Measurements from ENCODE around the gene CLC.
"Not testable (repeated sequence)": the region's sequence is repeated elsewhere in the genome, so short reads cannot be mapped to it uniquely, and the experiment has no call there.

The CLC gene

DNA sequence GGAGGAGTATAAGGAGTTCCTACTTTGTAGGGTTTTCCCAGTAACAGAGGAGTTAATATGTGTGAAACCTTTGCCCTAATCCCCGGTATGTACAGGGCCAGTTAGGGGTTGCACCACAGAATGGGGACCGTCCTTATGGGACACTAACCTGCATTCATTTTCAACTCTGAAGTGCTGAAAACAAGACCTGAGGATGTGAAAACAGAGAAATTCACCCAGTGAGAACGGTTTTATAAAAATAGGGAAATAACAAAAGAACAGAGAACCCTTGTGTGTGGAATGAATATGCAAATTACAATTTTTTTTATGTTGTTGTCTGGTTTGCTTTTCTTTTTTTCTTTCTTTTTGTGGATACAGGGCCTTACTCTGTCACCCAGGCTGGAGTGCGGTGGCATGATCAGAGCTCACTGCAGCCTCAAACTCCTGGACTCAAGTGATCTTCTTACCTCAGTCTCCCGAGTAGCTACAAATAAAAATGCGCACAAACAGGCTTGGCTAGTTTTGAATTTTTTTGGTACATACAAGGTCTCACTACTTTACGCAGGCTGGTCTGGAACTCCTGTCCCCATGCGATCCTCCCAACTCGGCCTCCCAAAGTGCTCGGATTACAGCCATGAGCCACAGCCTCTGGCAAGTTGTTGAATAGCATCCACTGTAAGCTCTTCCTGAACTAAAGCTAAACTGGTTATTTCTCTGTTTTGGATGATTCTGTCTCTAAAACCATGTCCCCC is 10.6 kb downstream of the CLC start:
- H3K36me3 ChIP-seq (replicated peaks in 1 of 2; ENCODE audit: control insufficient read depth in 2 of 2, insufficient read depth in 2 of 2, low read length in 2 of 2): no peaks in the 10 kb centered on the region
- H3K4ac ChIP-seq (ENCODE audit: low read length): no peak overlapping the region

DNA sequence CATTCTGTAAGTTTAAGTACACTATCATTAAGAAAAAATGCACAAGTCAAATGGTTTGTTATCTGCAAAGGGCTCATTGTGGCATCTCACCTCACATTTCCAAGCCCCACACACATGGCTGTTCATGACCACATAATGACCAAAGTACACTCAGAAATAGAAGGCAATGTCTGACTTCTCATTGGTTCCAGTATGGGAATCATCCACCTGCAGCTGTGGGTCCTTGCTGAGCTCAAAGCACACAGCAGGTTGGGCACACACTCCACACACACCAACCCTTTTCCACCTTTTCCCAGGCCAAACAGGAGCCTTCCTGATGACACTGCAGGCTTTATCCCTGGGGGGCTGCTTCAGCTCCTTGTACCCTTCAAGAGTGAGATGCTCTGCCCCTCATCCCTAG is 11.8 kb downstream of the CLC start:
- H3K23ac ChIP-seq (ENCODE audit: low read depth, low read length, poor library complexity): no peak overlapping the region
- H3K9ac ChIP-seq (ENCODE audit: low read depth, low read length, poor library complexity): no peak overlapping the region
- H3K4me2 ChIP-seq (ENCODE audit: insufficient read depth, low read length, poor library complexity, severe bottlenecking): no peak overlapping the region
- no peak overlapping the region for H4K91ac ChIP-seq (ENCODE audit: low read depth, low read length, poor library complexity)
- no peak overlapping the region for H2BK15ac ChIP-seq (ENCODE audit: low read length)
- H3K4ac ChIP-seq (ENCODE audit: low read length): no peak overlapping the region
- no peak overlapping the region for H2AFZ ChIP-seq (ENCODE audit: low read length)
- no peaks in the 10 kb centered on the region for H3K4me1 ChIP-seq (ENCODE audit: control insufficient read depth in 2 of 2, insufficient read depth in 1 of 2, low read depth in 1 of 2, low read length in 2 of 2)
- no peak overlapping the region for H4K8ac ChIP-seq (ENCODE audit: low read depth, low read length)
- no peak overlapping the region for H3K14ac ChIP-seq (ENCODE audit: low read length)
- no peak overlapping the region for H2BK120ac ChIP-seq (ENCODE audit: low read depth, low read length)
- H3K36me3 ChIP-seq (replicated peaks in 1 of 2; ENCODE audit: control insufficient read depth in 2 of 2, insufficient read depth in 2 of 2, low read length in 2 of 2): no peaks in the 10 kb centered on the region
- H3K27ac ChIP-seq (replicated peaks; ENCODE audit: low read length): no peak overlapping the region
- no peak for DNase-seq (ENCODE audit: low spot score)
- no peaks in the 10 kb centered on the region for H3K9me3 ChIP-seq (replicated peaks in 1 of 2; ENCODE audit: control insufficient read depth in 2 of 2, insufficient read depth in 1 of 2, low read depth in 1 of 2, low read length in 2 of 2)
- peaks cover 0 to 4% (median 0%) of the 10 kb centered on the region in 3 experiments for H3K27me3 ChIP-seq (ENCODE audit: control insufficient read depth in 3 of 3, insufficient read depth in 3 of 3, low read depth in 1 of 3, low read length in 3 of 3)
- H2AK5ac ChIP-seq (ENCODE audit: low read depth, low read length): no peak overlapping the region
- H3K79me1 ChIP-seq (ENCODE audit: low read depth, low read length): no peaks in the 10 kb centered on the region
- H2BK12ac ChIP-seq (ENCODE audit: low read length): no peak overlapping the region
- H3K4me3 ChIP-seq (ENCODE audit: low read length in 2 of 2): no peak overlapping the region
- H2BK5ac ChIP-seq (ENCODE audit: low read length): no peak overlapping the region
- no peak overlapping the region for H3K18ac ChIP-seq (ENCODE audit: low read length)

More for the DNA sequence above, 10.6 kb downstream of the CLC start:
- Histone ChIP-seq H3K9me3 (replicated peaks in 1 of 2; ENCODE audit: control insufficient read depth in 2 of 2, insufficient read depth in 1 of 2, low read depth in 1 of 2, low read length in 2 of 2) (no peaks in the 10 kb centered on the region), H3K9ac (ENCODE audit: low read depth, low read length, poor library complexity) (no peak overlapping the region), H2BK120ac (ENCODE audit: low read depth, low read length) (no peak overlapping the region), H2AFZ (ENCODE audit: low read length) (no peak overlapping the region), H4K8ac (ENCODE audit: low read depth, low read length) (no peak overlapping the region), H3K23ac (ENCODE audit: low read depth, low read length, poor library complexity) (no peak overlapping the region), H3K79me1 (ENCODE audit: low read depth, low read length) (no peaks in the 10 kb centered on the region), H3K4me3 (ENCODE audit: low read length in 2 of 2) (no peak overlapping the region), H2AK5ac (ENCODE audit: low read depth, low read length) (no peak overlapping the region), H3K27me3 (ENCODE audit: control insufficient read depth in 3 of 3, insufficient read depth in 3 of 3, low read depth in 1 of 3, low read length in 3 of 3) (peaks cover 0 to 4% (median 0%) of the 10 kb centered on the region in 3 experiments), H3K18ac (ENCODE audit: low read length) (no peak overlapping the region), H2BK15ac (ENCODE audit: low read length) (no peak overlapping the region), H3K27ac (replicated peaks; ENCODE audit: low read length) (no peak overlapping the region), H3K4me2 (ENCODE audit: insufficient read depth, low read length, poor library complexity, severe bottlenecking) (no peak overlapping the region), H2BK12ac (ENCODE audit: low read length) (no peak overlapping the region), H3K14ac (ENCODE audit: low read length) (no peak overlapping the region), H2BK5ac (ENCODE audit: low read length) (no peak overlapping the region), H3K4me1 (ENCODE audit: control insufficient read depth in 2 of 2, insufficient read depth in 1 of 2, low read depth in 1 of 2, low read length in 2 of 2) (no peaks in the 10 kb centered on the region), H4K91ac (ENCODE audit: low read depth, low read length, poor library complexity) (no peak overlapping the region)
- no CpG with 5 or more reads among the region's 10 CpGs for WGBS, 2 donors (ENCODE audit: extremely low coverage in 2 of 2, insufficient read length in 2 of 2, insufficient replicate concordance in 1 of 2)
- DNase-seq (ENCODE audit: low spot score): no peak

DNA sequence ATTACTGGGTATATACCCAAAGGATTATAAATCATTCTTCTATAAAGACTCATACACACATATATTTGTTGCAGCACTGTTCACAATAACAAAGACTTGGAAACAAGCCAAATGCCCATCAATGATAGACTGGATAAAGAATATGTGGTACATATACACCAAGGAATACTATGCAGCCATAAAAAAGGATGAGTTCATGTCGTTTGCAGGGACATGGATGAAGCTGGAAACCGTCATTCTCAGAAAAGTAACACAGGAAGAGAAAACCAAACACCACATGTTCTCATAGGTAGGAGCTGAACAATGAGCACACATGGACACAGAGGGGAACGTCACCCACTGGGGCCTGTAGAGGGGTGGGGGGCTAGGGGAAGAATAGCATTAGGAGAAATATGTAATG is 17.7 kb downstream of the CLC start:
- not testable (repeated sequence) for H3K14ac ChIP-seq (ENCODE audit: low read length); H2BK5ac ChIP-seq (ENCODE audit: low read length); H2AFZ ChIP-seq (ENCODE audit: low read length); H4K8ac ChIP-seq (ENCODE audit: low read depth, low read length); H3K23ac ChIP-seq (ENCODE audit: low read depth, low read length, poor library complexity); DNase-seq (ENCODE audit: low spot score); H3K27me3 ChIP-seq (ENCODE audit: control insufficient read depth in 3 of 3, insufficient read depth in 3 of 3, low read depth in 1 of 3, low read length in 3 of 3); H2BK12ac ChIP-seq (ENCODE audit: low read length); H3K18ac ChIP-seq (ENCODE audit: low read length); H3K9me3 ChIP-seq (replicated peaks in 1 of 2; ENCODE audit: control insufficient read depth in 2 of 2, insufficient read depth in 1 of 2, low read depth in 1 of 2, low read length in 2 of 2); H3K4me3 ChIP-seq (ENCODE audit: low read length in 2 of 2); H3K36me3 ChIP-seq (replicated peaks in 1 of 2; ENCODE audit: control insufficient read depth in 2 of 2, insufficient read depth in 2 of 2, low read length in 2 of 2); H3K4ac ChIP-seq (ENCODE audit: low read length); H2AK5ac ChIP-seq (ENCODE audit: low read depth, low read length); H3K4me1 ChIP-seq (ENCODE audit: control insufficient read depth in 2 of 2, insufficient read depth in 1 of 2, low read depth in 1 of 2, low read length in 2 of 2); H4K91ac ChIP-seq (ENCODE audit: low read depth, low read length, poor library complexity); H2BK15ac ChIP-seq (ENCODE audit: low read length); H3K27ac ChIP-seq (replicated peaks; ENCODE audit: low read length); H3K9ac ChIP-seq (ENCODE audit: low read depth, low read length, poor library complexity); H3K4me2 ChIP-seq (ENCODE audit: insufficient read depth, low read length, poor library complexity, severe bottlenecking); H3K79me1 ChIP-seq (ENCODE audit: low read depth, low read length); H2BK120ac ChIP-seq (ENCODE audit: low read depth, low read length)
- WGBS, 2 donors (ENCODE audit: extremely low coverage in 2 of 2, insufficient read length in 2 of 2, insufficient replicate concordance in 1 of 2): no CpG with 5 or more reads among the region's 3 CpGs

DNA sequence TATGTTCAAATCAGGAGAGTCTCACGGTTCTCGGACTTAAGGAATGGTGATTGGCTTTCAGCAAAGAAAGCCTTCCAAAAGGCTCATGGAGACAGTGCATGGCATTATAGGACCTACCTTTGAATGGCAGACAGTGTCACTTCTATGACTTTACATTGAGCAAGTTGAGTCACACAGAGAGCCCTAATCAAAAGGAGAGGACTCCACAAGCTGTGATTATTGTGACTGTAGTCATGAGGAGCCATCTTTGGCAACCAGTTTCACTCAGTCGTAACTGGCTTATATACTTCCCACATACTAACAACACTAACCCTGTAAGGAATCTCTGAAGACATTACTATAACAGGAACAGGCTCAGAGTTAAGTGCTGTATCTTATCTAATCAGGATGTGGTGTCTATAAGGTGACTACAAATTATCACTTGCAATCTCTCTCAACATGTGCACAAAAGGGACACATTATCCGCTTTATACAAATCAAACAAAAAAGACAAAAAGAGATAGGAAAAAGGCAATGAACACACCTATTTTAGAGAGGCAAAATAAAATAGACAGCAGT is 27.4 kb downstream of the CLC start:
- no peak overlapping the region for H2BK5ac ChIP-seq (ENCODE audit: low read length)
- no peak overlapping the region for H3K14ac ChIP-seq (ENCODE audit: low read length)
- no peaks in the 10 kb centered on the region for H3K4me1 ChIP-seq (ENCODE audit: control insufficient read depth in 2 of 2, insufficient read depth in 1 of 2, low read depth in 1 of 2, low read length in 2 of 2)
- H4K8ac ChIP-seq (ENCODE audit: low read depth, low read length): no peak overlapping the region
- H4K91ac ChIP-seq (ENCODE audit: low read depth, low read length, poor library complexity): no peak overlapping the region
- no peak overlapping the region for H3K4ac ChIP-seq (ENCODE audit: low read length)
- no peak overlapping the region for H2BK15ac ChIP-seq (ENCODE audit: low read length)
- no peak overlapping the region for H3K18ac ChIP-seq (ENCODE audit: low read length)
- no peak overlapping the region for H2AK5ac ChIP-seq (ENCODE audit: low read depth, low read length)
- H3K4me3 ChIP-seq (ENCODE audit: low read length in 2 of 2): no peak overlapping the region
- H2BK120ac ChIP-seq (ENCODE audit: low read depth, low read length): no peak overlapping the region
- no peak overlapping the region for H2AFZ ChIP-seq (ENCODE audit: low read length)
- no peaks in the 10 kb centered on the region for H3K36me3 ChIP-seq (replicated peaks in 1 of 2; ENCODE audit: control insufficient read depth in 2 of 2, insufficient read depth in 2 of 2, low read length in 2 of 2)
- no CpG with 5 or more reads among the region's 4 CpGs for WGBS, 2 donors (ENCODE audit: extremely low coverage in 2 of 2, insufficient read length in 2 of 2, insufficient replicate concordance in 1 of 2)
- peaks cover 0 to 23% (median 0%) of the 10 kb centered on the region in 3 experiments for H3K27me3 ChIP-seq (ENCODE audit: control insufficient read depth in 3 of 3, insufficient read depth in 3 of 3, low read depth in 1 of 3, low read length in 3 of 3)
- no peak overlapping the region for H3K23ac ChIP-seq (ENCODE audit: low read depth, low read length, poor library complexity)
- no peak overlapping the region for H3K27ac ChIP-seq (replicated peaks; ENCODE audit: low read length)
- H2BK12ac ChIP-seq (ENCODE audit: low read length): no peak overlapping the region
- no peak overlapping the region for H3K9ac ChIP-seq (ENCODE audit: low read depth, low read length, poor library complexity)
- no peaks in the 10 kb centered on the region for H3K9me3 ChIP-seq (replicated peaks in 1 of 2; ENCODE audit: control insufficient read depth in 2 of 2, insufficient read depth in 1 of 2, low read depth in 1 of 2, low read length in 2 of 2)
- H3K4me2 ChIP-seq (ENCODE audit: insufficient read depth, low read length, poor library complexity, severe bottlenecking): no peak overlapping the region
- H3K79me1 ChIP-seq (ENCODE audit: low read depth, low read length): no peaks in the 10 kb centered on the region
- DNase-seq (ENCODE audit: low spot score): no peak

Measured in neuronal stem cell (in vitro differentiated cells).